NCI-H2196 (cell line): ENCODE measurements around the gene PSG7.
"Not testable (repeated sequence)": the region's sequence is repeated elsewhere in the genome, so short reads cannot be mapped to it uniquely, and the experiment has no call there.

Experiments
- DNase-seq: peaks from one replicate; lab custom pipeline; 2025; ENCODE audit not compliant: unreplicated experiment; lab: John Stamatoyannopoulos, UW

PSG7 gene

DNA sequence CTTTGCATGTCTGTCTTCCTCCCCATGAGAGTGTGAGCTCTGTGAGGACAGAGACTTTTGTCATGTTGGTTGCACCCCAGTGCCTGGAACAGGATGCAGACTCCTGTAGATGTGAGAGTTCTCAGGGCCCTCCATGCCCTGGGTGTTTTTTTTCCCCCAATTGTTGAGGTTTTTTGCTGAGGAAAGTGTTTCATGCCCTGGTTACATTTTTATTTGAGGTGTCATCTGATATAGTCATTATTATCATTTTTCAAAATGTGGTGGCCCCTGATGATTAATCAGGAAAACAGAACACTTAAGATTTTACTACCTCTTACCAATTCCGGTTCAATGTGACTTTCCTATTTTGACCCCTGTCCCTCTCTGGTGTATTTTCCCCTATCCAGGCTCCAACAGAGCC, 20.1 kb downstream of the PSG7 start:
- not testable (repeated sequence) for DNase-seq

DNA sequence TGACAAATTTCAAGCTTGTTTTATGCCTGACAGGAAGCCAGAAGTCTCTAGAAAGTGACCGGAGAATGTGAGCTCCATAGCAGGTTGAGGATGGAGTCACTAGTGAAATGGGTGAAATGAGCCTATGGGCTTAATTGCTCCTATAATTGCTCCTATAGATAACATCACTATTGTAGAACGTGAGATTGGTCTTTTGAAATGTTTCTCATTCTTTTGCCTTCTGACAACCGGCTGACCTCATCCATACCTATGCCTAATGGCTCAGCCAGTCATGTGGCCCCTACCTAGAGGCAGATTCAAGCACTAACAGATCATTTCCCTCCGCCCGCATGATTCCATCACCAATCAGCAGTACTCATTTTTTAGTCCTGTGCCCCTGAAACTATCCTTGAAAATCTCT, 23.5 kb downstream of the PSG7 start:
- not testable (repeated sequence) for DNase-seq

DNA sequence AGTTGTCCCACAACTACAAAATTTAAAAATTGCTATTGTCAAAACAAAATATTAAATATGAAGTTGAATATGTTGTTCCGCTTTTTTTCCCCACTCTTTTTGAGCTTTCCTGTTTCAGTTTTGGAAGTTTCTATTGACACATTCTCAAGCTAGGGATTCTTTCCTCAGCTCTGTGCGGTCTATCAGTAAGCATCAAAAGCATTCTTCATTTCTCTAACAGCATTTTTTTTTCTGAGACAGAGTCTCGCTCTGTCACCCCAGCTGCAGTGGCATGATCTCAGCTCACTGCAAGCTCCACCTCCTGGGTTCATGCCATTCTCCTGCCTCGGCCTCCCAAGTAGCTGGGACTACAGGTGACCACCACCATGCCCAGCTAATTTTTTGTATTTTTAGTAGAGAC, 24.1 kb downstream of the PSG7 start:
- DNase-seq = not testable (repeated sequence)

DNA sequence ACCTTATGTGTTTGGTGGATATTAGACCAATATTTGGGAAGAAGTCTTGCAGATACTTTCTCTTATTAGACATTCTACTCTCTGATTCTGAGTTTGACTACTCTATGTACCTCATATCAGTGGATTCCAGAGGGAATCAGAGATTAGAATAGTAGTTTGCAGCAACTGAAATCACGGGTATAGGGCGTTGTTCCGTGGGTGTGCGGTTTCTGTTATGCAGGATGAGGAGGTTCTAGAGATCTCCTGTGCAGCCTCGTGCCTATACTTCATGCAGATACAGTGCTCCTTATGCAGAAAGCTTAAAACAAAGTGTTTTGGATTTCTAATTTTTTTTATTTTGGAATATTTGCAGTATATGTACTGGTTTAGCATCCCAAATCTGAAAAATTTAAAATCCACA, 25.3 kb downstream of the PSG7 start:
- not testable (repeated sequence) for DNase-seq

DNA sequence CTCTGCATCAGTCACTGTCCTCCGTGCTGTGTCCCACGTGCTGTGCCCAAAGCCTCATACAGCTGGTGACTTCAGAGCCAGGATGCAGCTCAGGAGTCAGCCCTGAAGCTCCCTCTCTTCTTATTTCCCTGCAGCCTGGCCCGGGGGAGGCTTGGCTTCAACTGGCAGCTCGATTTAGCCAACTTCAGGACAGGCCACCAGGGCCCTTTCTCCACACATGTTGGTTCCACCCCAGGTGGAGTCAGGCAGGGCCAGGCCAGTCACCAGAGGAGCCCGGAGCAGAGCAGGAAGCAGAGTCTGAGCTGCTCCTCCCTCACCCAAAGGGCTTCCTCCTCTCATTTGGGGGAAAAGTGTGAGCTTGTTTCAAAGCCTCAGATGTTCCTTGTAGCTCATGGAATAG, 30.8 kb downstream of the PSG7 start:
- not testable (repeated sequence) for DNase-seq

DNA sequence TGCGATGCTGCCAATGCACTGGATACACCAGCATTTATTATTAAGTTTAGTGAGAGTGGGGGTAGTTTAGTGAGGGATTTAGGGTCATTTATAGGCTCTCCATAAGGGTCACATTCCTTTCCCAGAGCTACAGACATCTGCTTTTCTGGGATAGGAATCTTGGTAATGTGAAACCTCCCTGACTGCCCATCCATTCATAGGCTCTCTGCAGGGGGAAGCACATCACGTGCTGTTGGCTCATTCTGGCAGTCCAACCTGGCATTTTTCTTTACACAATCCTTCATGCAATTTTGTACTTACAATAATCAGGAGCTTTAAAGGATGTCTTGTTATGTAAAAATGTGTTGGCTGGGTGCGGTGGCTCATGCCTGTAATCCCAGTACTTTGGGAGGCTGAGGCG, 36.4 kb downstream of the PSG7 start:
- not testable (repeated sequence) for DNase-seq

DNA sequence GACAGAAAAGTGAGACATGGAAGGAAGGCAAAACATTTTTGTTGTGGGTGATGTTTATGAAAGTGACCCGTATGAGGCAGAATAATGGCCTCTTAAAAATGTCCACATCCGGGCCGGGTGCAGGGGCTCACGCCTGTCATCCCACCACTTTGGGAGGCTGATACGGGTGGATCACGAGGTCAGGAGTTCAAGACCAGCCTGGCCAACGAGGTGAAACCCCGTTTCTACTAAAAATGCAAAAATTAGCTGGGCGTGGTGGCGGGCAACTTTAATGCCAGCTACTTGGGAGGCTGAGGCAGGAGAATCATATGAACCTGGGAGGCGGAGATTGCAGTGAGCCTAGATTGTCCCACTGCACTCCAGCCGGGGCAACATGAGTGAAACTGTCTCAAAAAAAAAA, 37.3 kb downstream of the PSG7 start:
- DNase-seq = not testable (repeated sequence)

DNA sequence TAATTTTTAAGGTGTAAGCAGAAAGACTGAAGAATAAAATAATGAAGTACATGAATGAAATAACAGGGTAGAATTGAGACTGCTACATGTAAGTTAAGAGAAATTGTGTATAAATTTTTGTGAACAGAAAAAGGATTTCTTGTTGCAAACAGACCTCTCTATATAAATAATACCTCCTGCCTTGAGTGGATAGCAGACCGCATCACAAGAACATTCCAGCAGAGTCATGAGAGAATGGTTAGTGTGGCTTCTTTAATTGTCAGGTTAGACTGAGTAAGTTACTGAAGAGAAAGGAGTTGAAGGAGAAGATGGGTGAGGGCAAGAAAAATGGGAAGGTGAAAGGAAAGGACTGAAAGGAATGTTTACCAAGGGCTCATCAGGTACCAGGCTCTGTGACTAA, 37.9 kb downstream of the PSG7 start:
- DNase-seq = not testable (repeated sequence)

DNA sequence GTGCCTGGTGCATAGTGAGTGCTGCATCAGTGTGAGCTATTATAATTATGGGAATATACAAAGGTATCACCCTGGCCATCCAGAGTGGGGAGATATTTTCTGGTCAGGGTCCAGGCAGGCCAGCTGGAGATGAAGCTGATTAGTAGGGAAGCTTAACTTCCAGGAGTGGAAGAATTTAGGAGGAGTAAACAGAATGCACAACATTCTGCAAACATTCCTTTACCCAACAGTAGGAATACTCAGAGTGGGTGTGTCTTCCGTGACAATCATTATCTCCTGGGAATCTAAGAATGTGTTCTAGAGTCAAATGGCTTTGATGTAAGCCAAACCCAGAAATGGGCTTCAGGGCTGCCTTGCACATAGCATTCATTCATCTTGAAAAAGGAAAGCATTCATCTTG, 38.4 kb downstream of the PSG7 start:
- not testable (repeated sequence) for DNase-seq

DNA sequence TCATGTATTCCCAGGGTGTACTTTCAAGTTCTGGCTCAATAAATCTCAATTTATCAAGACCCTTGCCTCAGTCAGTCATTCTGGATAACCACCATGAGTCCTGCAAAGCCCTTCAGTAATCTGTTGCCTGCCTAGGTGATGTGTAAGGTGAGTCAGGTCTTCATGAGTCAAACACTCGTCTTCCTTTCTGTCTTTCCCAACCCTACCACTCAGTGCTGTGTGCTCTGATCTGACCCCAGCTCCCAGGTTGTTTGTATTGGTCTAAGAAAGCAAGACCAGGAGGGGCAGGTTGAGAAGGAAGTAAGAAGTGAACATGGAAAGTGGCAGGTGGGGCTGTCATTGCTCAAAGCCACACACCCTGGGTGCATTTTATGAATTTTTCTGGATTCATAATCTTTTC, 39.3 kb downstream of the PSG7 start:
- DNase-seq = not testable (repeated sequence)

DNA sequence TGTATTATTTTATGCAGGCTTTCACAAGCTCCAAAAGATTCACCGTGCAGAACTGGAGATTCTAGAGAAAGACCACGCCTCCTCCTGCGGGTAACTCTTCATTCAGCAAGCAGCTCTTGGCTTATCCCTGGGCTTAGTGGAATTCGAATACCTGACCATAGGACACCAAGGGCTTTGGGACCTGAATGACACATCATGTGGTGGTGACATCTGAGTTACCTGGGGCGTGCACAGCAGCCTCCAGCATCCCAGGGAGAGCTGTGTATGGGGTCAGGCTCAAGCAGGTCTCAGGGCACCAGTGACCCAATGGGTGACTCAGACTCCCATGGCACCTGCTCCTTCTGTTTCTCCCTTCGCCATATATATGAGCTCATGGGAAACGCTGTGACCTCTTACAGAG, 46.6 kb downstream of the PSG7 start:
- DNase-seq = not testable (repeated sequence)

DNA sequence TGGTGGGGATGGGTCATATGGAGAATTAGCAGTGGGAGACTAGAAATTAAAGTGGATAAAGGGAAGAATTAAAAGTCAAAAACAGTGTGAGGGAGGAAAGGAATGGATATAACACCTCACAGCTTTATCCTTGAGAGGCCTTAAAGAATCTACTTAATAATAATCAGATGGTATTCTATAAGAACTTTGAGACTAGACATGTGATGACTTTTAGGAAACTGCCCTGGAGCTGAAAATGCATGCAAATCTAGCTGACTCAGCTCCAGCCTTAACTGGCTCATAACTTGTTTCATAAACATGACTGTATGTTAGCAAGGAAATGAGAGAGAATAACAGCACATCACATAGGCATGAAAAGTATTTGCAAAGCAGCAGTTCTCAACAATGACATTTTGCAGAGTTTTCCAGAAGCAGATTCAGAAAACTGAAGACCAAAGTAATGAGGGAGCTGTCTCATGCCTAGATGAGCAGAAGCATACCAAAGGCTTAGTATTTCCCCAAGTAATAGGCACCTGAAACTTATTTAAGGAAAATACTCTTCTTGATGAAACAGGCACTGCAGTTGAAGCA, 49.0 kb downstream of the PSG7 start:
- DNase-seq = not testable (repeated sequence)

DNA sequence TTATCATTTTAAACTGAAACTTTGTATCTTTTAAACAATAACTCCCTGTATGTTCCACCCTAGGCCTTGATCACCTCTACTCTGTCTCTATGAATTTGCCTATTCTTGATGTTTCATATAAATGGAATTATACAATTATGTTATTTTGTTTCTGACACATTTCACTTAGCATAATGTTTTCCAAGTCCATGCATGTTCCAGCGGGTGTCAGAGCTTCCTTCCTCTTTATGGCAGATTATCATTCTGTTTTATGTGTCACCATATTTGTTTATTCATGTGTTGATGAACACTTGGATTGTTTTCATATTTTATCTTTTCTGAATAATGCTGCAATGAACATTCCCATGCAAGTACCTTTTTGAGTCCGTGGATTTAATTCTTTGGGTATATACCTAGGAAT, 54.3 kb downstream of the PSG7 start:
- DNase-seq = not testable (repeated sequence)

DNA sequence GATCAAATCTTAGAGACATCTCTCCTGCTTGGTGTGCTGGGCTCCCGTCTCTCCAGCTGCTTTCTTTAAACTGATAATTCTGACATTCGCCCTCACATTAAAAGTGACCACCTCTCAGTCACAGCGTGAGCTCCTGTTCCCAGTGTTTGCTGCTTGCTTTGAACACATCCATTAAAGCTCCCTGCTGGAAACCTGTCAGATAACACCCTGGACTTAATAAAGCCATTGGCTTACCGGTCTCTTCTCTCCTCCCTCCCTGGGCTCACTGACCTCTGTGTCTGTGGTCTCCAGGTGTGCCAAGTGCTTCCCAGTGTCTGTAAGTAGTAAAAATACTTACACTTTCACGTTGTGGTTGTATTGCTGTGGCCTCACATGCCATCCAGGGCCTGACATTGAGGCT, 55.0 kb downstream of the PSG7 start:
- not testable (repeated sequence) for DNase-seq

DNA sequence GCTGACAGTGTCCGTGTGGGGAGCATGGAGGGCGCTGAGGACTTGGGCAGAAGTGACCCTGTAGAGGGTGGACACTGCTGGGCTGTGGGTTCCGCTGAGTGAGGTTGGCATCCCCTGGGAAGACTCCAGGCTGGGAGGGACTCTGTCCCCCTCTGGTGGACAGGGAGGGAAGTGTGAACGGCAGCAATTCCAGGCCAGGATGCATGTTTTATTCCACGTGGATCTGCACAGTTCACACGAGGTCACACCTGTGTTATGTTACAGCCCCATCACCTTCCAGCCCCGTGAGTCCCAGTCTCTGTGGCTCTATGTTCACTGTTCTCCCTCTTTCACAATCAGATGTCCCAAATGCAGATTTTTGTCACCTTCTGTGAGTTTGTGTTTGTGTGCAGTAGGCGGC, 55.7 kb downstream of the PSG7 start:
- DNase-seq = not testable (repeated sequence)

DNA sequence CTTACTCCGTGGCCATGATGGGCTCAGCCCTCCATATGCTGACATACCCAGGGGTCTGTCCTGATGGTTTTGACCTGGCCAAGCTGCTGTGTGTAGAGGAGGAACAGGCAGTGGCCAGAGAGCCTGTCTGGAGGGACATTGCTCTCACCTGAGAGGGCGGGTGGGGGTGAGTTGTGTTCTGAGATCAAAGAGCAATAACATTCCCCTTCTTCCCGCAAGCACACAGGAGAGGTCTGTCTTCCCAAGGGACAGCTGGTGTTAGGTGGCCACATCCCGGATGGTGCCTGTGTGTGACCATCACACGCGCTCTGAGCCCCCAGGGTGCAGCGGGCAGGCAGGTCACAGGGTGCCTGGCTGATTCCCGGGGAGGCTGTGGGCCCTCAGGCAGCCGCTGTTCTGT, 56.4 kb downstream of the PSG7 start:
- DNase-seq = not testable (repeated sequence)

DNA sequence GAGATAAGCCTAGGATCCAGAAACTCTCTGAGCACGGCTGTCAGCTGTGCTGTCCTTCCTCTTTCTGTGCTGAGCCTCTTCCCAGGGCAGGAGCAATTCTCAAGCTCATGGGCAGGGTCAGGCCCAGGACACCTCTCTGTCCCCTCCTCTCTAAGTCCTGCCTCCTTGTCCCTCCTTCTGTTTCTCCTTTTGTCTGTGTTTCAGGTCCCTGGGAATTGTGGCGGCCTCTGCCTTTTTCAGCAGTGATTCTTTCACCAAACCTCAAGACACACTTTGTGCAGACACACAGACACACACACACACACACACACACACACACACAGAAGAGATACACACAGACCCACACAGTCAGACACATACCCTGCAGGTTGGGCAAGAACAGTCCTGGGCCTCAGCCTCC, 57.4 kb downstream of the PSG7 start, which contains the start of gene PSG1:
Gene PSG1 (minus strand): TSS at position 101 of the 400 bp plus-strand sequence. CDS start 132 bp downstream, outside the sequence.
- no peak for DNase-seq

DNA sequence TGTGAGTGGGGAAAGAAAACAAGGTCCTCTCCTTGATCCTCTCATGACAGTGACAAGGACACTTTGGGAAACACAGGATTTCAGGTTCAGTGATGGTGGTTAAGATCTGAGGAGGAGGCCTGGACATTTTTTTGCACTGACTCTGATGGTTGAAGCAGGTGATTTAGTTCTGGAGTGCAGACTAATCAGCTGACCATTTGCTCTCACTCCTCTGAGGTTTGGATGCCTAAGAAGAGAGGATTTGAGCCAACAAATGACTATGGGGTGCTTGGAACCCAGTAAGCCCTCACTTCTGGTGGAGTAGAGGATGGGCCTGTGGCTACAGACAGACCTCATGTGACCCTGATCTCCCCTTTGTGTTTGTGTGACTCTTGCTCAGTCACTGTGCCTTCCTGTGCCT, 60.4 kb downstream of the PSG7 start:
- not testable (repeated sequence) for DNase-seq

DNA sequence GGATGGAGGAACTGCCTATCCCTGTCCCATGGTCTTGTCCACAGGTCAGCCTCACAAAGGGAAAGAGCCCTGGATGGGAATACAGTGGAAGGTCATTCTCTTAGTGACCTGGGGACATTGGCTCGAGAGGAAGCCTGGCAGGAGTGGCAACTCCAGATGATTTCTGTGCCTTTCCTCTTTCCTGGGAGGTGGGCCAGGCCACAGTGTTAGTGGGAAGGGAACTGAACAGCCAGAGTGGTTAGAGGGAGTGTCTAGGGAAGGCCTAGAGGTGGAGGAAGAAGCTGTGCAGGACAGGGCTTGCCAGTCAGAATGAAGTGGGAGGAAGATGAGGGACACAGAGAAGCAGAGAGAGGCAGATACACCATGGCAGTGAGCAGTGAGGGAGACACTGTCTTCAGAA, 61.1 kb downstream of the PSG7 start:
- DNase-seq = not testable (repeated sequence)

DNA sequence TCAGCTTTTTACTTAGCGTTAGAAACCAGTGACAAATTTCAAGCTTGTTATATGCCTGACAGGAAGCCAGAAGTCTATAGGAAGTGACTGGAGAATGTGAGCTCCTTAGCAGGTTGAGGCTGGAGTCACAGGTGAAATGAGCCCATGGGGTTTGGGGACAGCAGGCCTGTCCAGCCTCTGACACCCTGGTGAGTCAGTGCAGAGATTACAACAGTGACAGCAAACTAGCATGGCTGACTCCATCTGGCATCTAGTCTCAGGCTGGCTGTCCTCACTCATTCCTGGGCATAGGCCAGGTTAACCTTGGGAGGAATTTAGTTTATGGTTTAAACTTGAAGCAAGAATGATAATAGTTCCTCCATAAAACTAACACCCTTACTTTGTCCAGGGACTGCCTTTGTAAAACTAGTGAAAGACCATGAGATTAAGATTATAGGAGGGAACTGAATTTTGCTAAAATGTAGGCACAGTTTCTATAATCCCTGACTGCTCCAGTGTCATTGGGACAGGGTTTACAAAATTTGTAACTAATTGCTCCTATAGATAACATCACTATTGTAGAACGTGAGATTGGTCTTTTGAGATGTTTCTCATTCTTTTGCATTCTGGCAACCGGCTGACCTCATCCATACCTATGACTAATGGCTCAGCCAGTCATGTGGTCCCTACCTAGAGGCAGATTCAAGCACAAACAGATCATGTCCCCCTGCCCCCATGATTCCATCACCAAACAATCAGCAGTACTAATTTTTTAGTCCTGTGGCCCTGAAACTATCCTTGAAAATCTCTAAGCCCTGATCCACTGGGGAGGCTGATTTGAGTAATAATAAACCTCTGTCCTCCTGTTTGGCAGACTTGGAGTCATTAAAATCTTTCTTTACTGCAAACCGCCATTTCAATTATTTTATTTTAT, 61.9 kb downstream of the PSG7 start:
- DNase-seq = not testable (repeated sequence)

DNA sequence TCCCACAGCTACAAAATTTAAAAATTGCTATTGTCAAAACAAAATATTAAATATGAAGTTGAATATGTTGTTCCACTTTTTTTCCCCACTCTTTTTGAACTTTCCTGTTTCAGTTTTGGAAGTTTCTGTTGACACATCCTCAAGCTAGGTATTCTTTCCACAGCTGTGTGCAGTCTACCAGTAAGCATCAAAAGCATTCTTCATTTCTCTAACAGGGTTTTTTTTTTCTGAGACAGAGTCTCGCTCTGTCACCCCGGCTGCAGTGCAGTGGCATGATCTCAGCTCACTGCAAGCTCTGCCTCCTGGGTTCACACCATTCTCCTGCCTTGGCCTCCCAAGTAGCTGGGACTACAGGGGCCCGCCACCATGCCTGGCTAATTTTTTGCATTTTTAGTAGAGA, 62.9 kb downstream of the PSG7 start:
- not testable (repeated sequence) for DNase-seq
